ENCODE measurements around the gene NXPH3. TPM values are rescaled to one million over a fixed set of nuclear protein-coding genes. Genes with fewer than 3 reads are reported as not detected.

The NXPH3 gene
- total RNA-seq, 5 donors from 2014 or later (not counting 1 experiment from before 2014, with no cell fraction given): not detected

- ATAC-seq (replicated peaks in 1 of 4) (no peak), DNase-seq (no peak)
- Mint-ChIP-seq H3K27ac (no peak overlapping the region), H3K27me3 (no peaks in the 10 kb centered on the region), H3K4me1 (peaks cover 0 to 6% (median 1%) of the 10 kb centered on the region in 3 donors), H3K36me3 (peaks cover 2% of the 10 kb centered on the region), H3K9me3 (no peaks in the 10 kb centered on the region), H3K4me3 (no peak overlapping the region)
- POLR2A ChIA-PET: no interaction called here
- Histone ChIP-seq H3K27me3 (replicated peaks in 1 of 2; ENCODE audit: control insufficient read depth in 2 of 2, extremely low read depth in 1 of 2, insufficient read depth in 2 of 2, low read length in 1 of 2) (peaks cover 0 to 5% of the 10 kb centered on the region in 2 experiments), H3K27ac (ENCODE audit: low read length) (no peak overlapping the region), H3K4me3 (ENCODE audit: control insufficient read depth in 1 of 2, extremely low read depth in 1 of 2, low read length in 1 of 2) (no peak overlapping the region), H3K4me1 (ENCODE audit: control insufficient read depth in 1 of 2, extremely low read depth in 1 of 2, insufficient read depth in 2 of 2, low read length in 2 of 2) (no peaks in the 10 kb centered on the region), H3K9me3 (no peaks in the 10 kb centered on the region), H3K36me3 (ENCODE audit: control insufficient read depth in 2 of 2, extremely low read depth in 1 of 2, insufficient read depth in 1 of 2, low read length in 1 of 2) (peaks cover 0 to 4% of the 10 kb centered on the region in 2 donors)
- WGBS (ENCODE audit: insufficient coverage): 92% methylated on average over 3 of the region's 3 CpGs
- CTCF ChIA-PET: interaction anchor here in 1 of 2 donors (0.6 kb wide), 1 partner anchor 152 kb away, joined by 6 read pairs; no protein-coding TSS in a partner anchor
These were observed 9.9 kb downstream of the NXPH3 start for GRCh38 chr17:49585422-49586027.

DNA sequence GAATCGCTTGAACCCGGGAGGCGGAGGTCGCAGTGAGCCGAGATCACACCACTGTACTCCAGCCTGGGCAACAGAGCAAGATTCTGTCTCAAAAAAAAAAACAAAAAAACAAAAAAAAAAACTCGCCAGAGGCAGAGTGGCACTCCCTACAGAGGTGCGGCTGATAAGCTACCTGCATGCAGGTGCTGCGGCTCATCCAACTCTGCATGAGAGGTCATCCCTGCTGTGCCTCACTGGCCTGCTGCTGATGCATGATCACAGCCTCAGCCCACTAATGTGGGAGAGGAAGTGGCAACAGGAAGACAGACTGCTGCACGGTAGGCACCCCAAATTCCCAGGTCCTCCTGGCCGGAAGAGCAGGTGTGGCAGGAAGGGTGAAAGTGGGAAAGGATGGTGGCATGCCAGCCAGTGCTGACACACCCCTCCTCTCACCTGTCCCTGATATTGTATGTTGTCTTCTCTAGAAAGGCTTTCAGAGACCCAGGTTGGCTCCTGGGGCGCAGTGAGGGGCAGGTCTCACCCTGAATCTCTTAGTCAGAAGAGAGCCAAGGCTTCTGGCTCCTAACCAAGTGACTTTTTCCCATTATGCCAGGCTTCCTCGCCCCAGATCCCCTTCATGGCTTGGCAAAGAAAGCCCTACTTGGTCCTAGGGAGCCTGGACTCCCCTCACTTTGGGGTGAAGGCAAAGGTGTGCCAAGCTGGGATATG is 11.8 kb downstream of the NXPH3 start:
- H3K27ac Mint-ChIP-seq: no peak overlapping the region
- no peaks in the 10 kb centered on the region for H3K9me3 Mint-ChIP-seq
- no peak overlapping the region for H3K4me3 ChIP-seq (ENCODE audit: control insufficient read depth in 1 of 2, extremely low read depth in 1 of 2, low read length in 1 of 2)
- POLR2A ChIA-PET: no interaction called here
- CTCF ChIA-PET: interaction anchor here in 1 of 2 donors (0.6 to 0.7 kb wide), 2 partner anchors 119 to 1319 kb away, joined by 3 to 5 read pairs; no protein-coding TSS in a partner anchor
- no peak for ATAC-seq (replicated peaks in 1 of 4)
- H3K4me1 Mint-ChIP-seq: peaks cover 0 to 6% (median 1%) of the 10 kb centered on the region in 3 donors
- H3K36me3 Mint-ChIP-seq: peaks cover 17% of the 10 kb centered on the region
- H3K9me3 ChIP-seq: no peaks in the 10 kb centered on the region
- 81% methylated on average over 6 of the region's 12 CpGs for WGBS (ENCODE audit: insufficient coverage)
- H3K27me3 ChIP-seq (replicated peaks in 1 of 2; ENCODE audit: control insufficient read depth in 2 of 2, extremely low read depth in 1 of 2, insufficient read depth in 2 of 2, low read length in 1 of 2): no peaks in the 10 kb centered on the region
- no peak overlapping the region for H3K27ac ChIP-seq (ENCODE audit: low read length)
- no peak overlapping the region for H3K4me3 Mint-ChIP-seq
- H3K36me3 ChIP-seq (ENCODE audit: control insufficient read depth in 2 of 2, extremely low read depth in 1 of 2, insufficient read depth in 1 of 2, low read length in 1 of 2): peaks cover 5 to 7% of the 10 kb centered on the region in 2 donors
- no peaks in the 10 kb centered on the region for H3K4me1 ChIP-seq (ENCODE audit: control insufficient read depth in 1 of 2, extremely low read depth in 1 of 2, insufficient read depth in 2 of 2, low read length in 2 of 2)
- no peaks in the 10 kb centered on the region for H3K27me3 Mint-ChIP-seq
- DNase-seq: no peak

DNA sequence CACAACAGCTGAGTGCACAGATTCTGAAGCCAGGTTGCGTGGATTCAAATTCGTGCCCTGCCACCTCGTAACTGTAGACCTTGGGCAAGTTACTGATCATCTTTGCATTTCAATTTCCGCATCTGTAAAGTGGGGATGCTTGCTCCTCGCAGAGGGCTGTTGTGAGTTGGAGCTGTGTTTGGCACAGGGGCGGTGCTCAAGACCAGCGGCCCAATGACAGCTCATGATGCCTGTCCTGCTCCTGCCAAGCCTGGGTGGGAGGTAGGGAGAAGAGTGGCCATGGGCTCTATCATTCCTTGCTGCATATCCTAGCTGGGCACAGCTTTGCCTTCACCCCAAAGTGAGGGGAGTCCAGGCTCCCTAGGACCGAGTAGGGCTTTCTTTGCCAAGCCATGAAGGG is 12.6 kb downstream of the NXPH3 start:
- peaks cover 0 to 6% (median 1%) of the 10 kb centered on the region in 3 donors for H3K4me1 Mint-ChIP-seq
- peaks cover 7% of the 10 kb centered on the region in 2 donors for H3K36me3 ChIP-seq (ENCODE audit: control insufficient read depth in 2 of 2, extremely low read depth in 1 of 2, insufficient read depth in 1 of 2, low read length in 1 of 2)
- ChIA-PET CTCF (interaction anchor here in 1 of 2 donors (0.6 kb wide), 1 partner anchor 118 kb away, joined by 5 read pairs; no protein-coding TSS in a partner anchor), POLR2A (no interaction called here)
- H3K36me3 Mint-ChIP-seq: peaks cover 21% of the 10 kb centered on the region
- no peak overlapping the region for H3K27ac ChIP-seq (ENCODE audit: low read length)
- no peak for ATAC-seq (replicated peaks in 1 of 4)
- H3K27ac Mint-ChIP-seq: peak overlapping the region in 1 of 2 donors; percentile 7
- H3K27me3 Mint-ChIP-seq: no peaks in the 10 kb centered on the region
- no peaks in the 10 kb centered on the region for H3K9me3 Mint-ChIP-seq
- H3K4me3 ChIP-seq (ENCODE audit: control insufficient read depth in 1 of 2, extremely low read depth in 1 of 2, low read length in 1 of 2): no peak overlapping the region
- H3K9me3 ChIP-seq: no peaks in the 10 kb centered on the region
- no peaks in the 10 kb centered on the region for H3K4me1 ChIP-seq (ENCODE audit: control insufficient read depth in 1 of 2, extremely low read depth in 1 of 2, insufficient read depth in 2 of 2, low read length in 2 of 2)
- no peak overlapping the region for H3K4me3 Mint-ChIP-seq
- 99% methylated on average over 8 of the region's 8 CpGs for WGBS (ENCODE audit: insufficient coverage)
- H3K27me3 ChIP-seq (replicated peaks in 1 of 2; ENCODE audit: control insufficient read depth in 2 of 2, extremely low read depth in 1 of 2, insufficient read depth in 2 of 2, low read length in 1 of 2): no peaks in the 10 kb centered on the region
- no peak for DNase-seq

GRCh38 chr17:49588726-49589576 is 13.3 kb downstream of the NXPH3 start:
- WGBS (ENCODE audit: insufficient coverage): 90% methylated on average over 6 of the region's 8 CpGs
- H3K4me1 Mint-ChIP-seq: peaks cover 0 to 6% (median 1%) of the 10 kb centered on the region in 3 donors
- H3K9me3 Mint-ChIP-seq: no peaks in the 10 kb centered on the region
- H3K27ac ChIP-seq (ENCODE audit: low read length): no peak overlapping the region
- H3K27ac Mint-ChIP-seq: peak overlapping the region in 1 of 2 donors; percentile 9
- no peaks in the 10 kb centered on the region for H3K27me3 Mint-ChIP-seq
- no peak for ATAC-seq (replicated peaks in 1 of 4)
- H3K27me3 ChIP-seq (replicated peaks in 1 of 2; ENCODE audit: control insufficient read depth in 2 of 2, extremely low read depth in 1 of 2, insufficient read depth in 2 of 2, low read length in 1 of 2): no peaks in the 10 kb centered on the region
- H3K36me3 ChIP-seq (ENCODE audit: control insufficient read depth in 2 of 2, extremely low read depth in 1 of 2, insufficient read depth in 1 of 2, low read length in 1 of 2): peaks cover 7 to 8% of the 10 kb centered on the region in 2 donors
- CTCF ChIA-PET: no interaction called here
- no peak overlapping the region for H3K4me3 ChIP-seq (ENCODE audit: control insufficient read depth in 1 of 2, extremely low read depth in 1 of 2, low read length in 1 of 2)
- DNase-seq: no peak
- H3K4me3 Mint-ChIP-seq: no peak overlapping the region
- POLR2A ChIA-PET: no interaction called here
- H3K36me3 Mint-ChIP-seq: peaks cover 21% of the 10 kb centered on the region
- no peaks in the 10 kb centered on the region for H3K4me1 ChIP-seq (ENCODE audit: control insufficient read depth in 1 of 2, extremely low read depth in 1 of 2, insufficient read depth in 2 of 2, low read length in 2 of 2)
- H3K9me3 ChIP-seq: no peaks in the 10 kb centered on the region

GRCh38 chr17:49589577-49589927 is 13.9 kb downstream of the NXPH3 start:
- H3K9me3 Mint-ChIP-seq: no peaks in the 10 kb centered on the region
- Histone ChIP-seq H3K4me1 (ENCODE audit: control insufficient read depth in 1 of 2, extremely low read depth in 1 of 2, insufficient read depth in 2 of 2, low read length in 2 of 2) (no peaks in the 10 kb centered on the region), H3K4me3 (ENCODE audit: control insufficient read depth in 1 of 2, extremely low read depth in 1 of 2, low read length in 1 of 2) (no peak overlapping the region), H3K27me3 (replicated peaks in 1 of 2; ENCODE audit: control insufficient read depth in 2 of 2, extremely low read depth in 1 of 2, insufficient read depth in 2 of 2, low read length in 1 of 2) (no peaks in the 10 kb centered on the region), H3K36me3 (ENCODE audit: control insufficient read depth in 2 of 2, extremely low read depth in 1 of 2, insufficient read depth in 1 of 2, low read length in 1 of 2) (peaks cover 7 to 14% of the 10 kb centered on the region in 2 donors), H3K27ac (ENCODE audit: low read length) (no peak overlapping the region), H3K9me3 (no peaks in the 10 kb centered on the region)
- H3K4me1 Mint-ChIP-seq: peaks cover 0 to 6% (median 1%) of the 10 kb centered on the region in 3 donors
- no peak for ATAC-seq (replicated peaks in 1 of 4)
- CTCF ChIA-PET: no interaction called here
- no peak overlapping the region for H3K4me3 Mint-ChIP-seq
- WGBS (ENCODE audit: insufficient coverage): 80% methylated on average over 1 of the region's 2 CpGs
- H3K36me3 Mint-ChIP-seq: peaks cover 21% of the 10 kb centered on the region
- H3K27me3 Mint-ChIP-seq: no peaks in the 10 kb centered on the region
- peak overlapping the region in 1 of 2 donors; percentile 18 for H3K27ac Mint-ChIP-seq
- no peak for DNase-seq
- POLR2A ChIA-PET: no interaction called here

- H3K27ac ChIP-seq (ENCODE audit: low read length): no peak overlapping the region
- DNase-seq: no peak
- Mint-ChIP-seq H3K4me1 (peaks cover 0 to 6% (median 1%) of the 10 kb centered on the region in 3 donors), H3K4me3 (no peak overlapping the region), H3K9me3 (no peaks in the 10 kb centered on the region), H3K36me3 (peaks cover 22% of the 10 kb centered on the region), H3K27me3 (no peaks in the 10 kb centered on the region), H3K27ac (no peak overlapping the region)
- no peaks in the 10 kb centered on the region for H3K27me3 ChIP-seq (replicated peaks in 1 of 2; ENCODE audit: control insufficient read depth in 2 of 2, extremely low read depth in 1 of 2, insufficient read depth in 2 of 2, low read length in 1 of 2)
- no peaks in the 10 kb centered on the region for H3K9me3 ChIP-seq
- no peak overlapping the region for H3K4me3 ChIP-seq (ENCODE audit: control insufficient read depth in 1 of 2, extremely low read depth in 1 of 2, low read length in 1 of 2)
- ChIA-PET CTCF (no interaction called here), POLR2A (interaction anchor here in 1 of 2 donors (0.5 kb wide), 1 partner anchor 204 kb away, joined by 3 read pairs; no protein-coding TSS in a partner anchor)
- 100% methylated on average over 4 of the region's 4 CpGs for WGBS (ENCODE audit: insufficient coverage)
- no peaks in the 10 kb centered on the region for H3K4me1 ChIP-seq (ENCODE audit: control insufficient read depth in 1 of 2, extremely low read depth in 1 of 2, insufficient read depth in 2 of 2, low read length in 2 of 2)
- peaks cover 7 to 17% of the 10 kb centered on the region in 2 donors for H3K36me3 ChIP-seq (ENCODE audit: control insufficient read depth in 2 of 2, extremely low read depth in 1 of 2, insufficient read depth in 1 of 2, low read length in 1 of 2)
- no peak for ATAC-seq (replicated peaks in 1 of 4)
These were observed 15.2 kb downstream of the NXPH3 start for GRCh38 chr17:49590874-49591273.
